ENCODE results near the gene TMEM108.

Gene TMEM108

DNA sequence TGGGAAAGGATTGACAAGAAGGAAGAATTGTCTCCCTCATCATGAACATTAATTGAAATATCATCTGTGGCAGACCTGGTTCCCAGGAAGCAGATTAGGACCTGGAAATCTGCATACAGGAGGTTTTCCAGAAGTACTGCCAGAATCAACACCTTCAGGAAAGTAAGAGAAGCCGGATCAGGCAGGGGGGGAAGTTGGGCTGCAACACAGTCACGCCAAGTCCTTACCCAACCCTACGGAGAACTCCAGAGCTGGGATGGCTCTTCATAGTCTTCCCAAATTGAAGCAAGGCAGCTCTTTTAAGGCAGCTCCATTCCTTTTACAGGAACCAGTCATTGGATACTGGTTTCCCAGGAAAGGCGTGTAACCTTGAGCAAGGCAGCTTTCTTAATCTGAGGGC lies 326.5 kb downstream of the TMEM108 start:
- DNase-seq, result no peak

DNA sequence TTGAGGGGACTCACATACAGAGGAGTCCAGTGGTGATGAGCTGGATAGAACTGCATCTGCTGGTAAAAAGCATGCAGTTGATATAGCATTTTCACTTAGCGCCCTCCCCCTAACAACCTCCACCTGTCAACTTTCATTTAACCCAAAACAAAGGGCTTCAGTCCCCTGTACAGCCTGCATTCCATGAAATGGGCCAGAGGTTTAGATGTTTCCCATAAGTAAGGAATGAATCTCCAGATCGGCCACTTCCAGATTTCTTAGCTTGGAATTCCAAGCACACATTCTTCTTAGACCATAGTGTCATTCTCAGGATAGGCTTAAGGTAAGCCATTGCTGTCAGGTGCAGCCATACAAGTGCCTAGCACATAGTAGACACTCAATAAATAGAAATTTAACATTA lies 328.7 kb downstream of the TMEM108 start:
- DNase-seq, result no peak

DNA sequence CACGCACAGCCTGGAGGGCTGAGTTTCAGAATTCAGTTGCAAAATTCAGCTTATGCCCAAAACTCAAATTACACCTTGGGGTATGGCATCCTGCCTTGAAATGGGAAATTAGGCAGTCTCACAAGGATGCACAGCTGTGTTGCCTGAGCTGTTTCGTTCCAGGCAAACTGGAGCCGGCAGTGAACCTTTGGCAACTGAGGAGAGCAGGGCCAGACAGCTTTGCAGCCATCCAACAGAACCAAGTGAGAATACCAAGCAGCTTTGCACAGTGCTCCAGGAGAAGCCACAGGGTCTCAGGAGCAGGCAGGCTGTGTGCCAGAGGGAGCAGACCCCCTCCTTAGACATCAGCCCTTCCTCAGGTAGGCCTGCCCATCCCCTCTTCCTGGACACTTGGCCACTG lies 329.2 kb downstream of the TMEM108 start:
- DNase-seq, result no peak

DNA sequence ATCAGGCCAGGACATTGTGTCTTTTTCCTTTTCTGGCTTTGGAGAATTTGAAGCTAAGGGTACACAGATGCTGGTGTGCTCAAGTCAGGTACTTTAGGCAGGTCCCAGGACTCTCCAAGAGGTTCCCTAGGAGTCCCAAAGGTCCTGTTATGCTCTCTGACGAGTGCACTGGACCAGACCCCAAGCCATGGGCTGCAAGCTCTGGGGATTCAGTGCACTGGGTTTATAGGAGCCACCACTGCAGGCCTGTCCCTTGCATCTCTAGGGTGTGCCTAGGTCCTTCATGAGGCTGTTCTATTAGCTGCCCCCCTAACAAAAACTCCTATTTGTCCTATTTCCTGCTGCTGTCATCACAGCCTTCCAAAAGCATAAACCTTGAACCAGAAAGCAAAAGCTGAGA lies 329.8 kb downstream of the TMEM108 start:
- DNase-seq, result no peak

- no peak for DNase-seq
Measured at GRCh38 chr3:133368371-133369067, 330.3 kb downstream of the TMEM108 start.

- DNase-seq, result no peak
Measured at GRCh38 chr3:133369068-133369440, 330.9 kb downstream of the TMEM108 start.

DNA sequence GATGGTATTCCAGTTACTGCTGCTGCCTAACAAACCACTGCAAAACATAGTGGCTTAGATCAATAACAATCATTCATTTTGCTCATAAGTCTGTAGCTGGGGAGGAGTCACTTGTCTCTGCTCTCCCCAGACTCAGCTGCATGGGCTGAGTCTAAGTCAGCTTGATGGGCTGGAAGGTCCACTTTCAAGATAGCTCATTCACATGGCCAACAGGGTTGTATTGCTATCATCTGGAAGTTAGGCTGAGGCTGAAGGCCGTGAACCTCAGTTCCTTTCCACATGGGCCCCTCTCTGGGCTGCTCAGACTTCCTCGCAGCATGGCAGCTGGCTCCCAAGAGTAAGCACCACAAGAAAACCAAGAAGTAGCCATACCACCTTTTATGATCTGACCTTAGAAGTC lies 333.0 kb downstream of the TMEM108 start:
- no peak for DNase-seq

- no peak for DNase-seq
Measured at GRCh38 chr3:133371676-133372075, 333.5 kb downstream of the TMEM108 start.

GRCh38 chr3:133374708-133375402 lies 336.7 kb downstream of the TMEM108 start:
- DNase-seq, result no peak

GRCh38 chr3:133375403-133375745 lies 337.2 kb downstream of the TMEM108 start:
- no peak for DNase-seq

DNA sequence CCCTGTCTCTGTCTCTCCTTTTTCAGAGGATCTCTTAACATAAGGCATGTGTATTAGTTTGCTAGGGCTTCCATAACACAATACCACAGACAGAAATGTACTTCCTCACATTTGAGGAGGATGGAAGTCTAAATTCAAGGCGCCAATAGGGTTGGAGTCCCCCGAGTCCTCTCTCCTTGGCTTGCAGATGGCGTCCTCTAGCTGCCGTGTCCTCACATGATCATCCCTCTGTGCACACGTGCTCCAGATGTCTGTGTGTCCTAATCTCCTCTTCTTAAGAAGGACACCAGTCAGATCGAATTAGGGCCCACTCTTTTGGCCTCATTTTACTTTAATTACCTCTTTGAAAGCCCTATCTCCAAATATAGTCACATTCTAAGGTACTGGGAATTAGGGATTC lies 338.6 kb downstream of the TMEM108 start:
- DNase-seq, result no peak

DNA sequence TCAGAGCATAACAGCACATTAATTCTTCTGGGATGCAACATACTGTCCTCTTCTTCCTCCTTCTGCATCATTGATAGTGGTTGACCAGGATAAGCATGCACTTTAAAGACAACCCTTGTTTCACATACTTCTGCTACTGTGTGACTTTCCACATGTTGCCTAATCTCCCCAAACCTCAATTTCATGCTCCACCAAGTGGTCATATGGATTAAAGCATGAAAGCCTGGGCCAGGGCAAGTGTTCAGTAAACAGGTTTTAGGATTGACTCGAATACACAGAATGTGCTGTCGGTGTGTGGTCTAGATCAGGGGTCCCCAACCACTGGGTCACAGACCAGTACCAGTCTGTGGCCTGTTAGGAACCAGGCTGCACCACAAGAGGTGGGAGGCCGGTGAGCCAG lies 339.2 kb downstream of the TMEM108 start:
- peak; percentile 38 for DNase-seq

DNA sequence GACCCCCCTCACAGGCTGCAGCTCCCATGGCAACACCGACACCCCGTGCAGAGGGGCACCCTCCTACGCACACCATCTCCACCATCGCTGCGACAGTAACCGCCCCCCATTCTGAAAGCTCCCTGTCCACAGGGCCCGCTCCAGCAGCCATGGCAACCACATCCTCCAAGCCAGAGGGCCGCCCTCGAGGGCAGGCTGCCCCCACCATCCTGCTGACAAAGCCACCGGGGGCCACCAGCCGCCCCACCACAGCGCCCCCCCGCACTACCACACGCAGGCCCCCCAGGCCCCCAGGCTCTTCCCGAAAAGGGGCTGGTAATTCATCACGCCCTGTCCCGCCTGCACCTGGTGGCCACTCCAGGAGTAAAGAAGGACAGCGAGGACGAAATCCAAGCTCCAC lies 341.7 kb downstream of the TMEM108 start:
- no peak for DNase-seq

GRCh38 chr3:133380481-133381225 lies 342.5 kb downstream of the TMEM108 start:
- DNase-seq, result no peak

- no peak for DNase-seq
Measured at GRCh38 chr3:133381346-133382109, 343.3 kb downstream of the TMEM108 start.

- DNase-seq, result no peak
Measured at GRCh38 chr3:133383175-133383574, 345.0 kb downstream of the TMEM108 start.

DNA sequence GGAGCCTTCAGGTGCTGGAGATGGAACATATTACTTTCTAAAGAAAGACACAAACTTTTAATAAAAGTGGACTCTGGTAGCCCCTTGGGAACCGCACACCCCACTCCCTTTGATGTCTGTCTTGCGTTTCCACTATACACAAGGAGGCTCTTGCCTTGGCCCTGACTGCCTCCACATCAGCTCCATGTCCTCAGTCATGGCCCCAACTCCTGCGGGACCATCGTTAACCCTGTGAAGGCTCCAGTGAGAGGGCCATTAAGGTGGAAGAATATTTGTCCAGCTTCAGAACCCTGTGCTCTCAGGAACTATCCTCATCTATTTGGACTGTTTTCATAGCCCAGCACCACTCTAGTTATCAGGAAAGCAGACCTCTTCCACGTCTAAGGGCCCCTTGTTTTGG lies 345.6 kb downstream of the TMEM108 start:
- DNase-seq, result no peak

DNA sequence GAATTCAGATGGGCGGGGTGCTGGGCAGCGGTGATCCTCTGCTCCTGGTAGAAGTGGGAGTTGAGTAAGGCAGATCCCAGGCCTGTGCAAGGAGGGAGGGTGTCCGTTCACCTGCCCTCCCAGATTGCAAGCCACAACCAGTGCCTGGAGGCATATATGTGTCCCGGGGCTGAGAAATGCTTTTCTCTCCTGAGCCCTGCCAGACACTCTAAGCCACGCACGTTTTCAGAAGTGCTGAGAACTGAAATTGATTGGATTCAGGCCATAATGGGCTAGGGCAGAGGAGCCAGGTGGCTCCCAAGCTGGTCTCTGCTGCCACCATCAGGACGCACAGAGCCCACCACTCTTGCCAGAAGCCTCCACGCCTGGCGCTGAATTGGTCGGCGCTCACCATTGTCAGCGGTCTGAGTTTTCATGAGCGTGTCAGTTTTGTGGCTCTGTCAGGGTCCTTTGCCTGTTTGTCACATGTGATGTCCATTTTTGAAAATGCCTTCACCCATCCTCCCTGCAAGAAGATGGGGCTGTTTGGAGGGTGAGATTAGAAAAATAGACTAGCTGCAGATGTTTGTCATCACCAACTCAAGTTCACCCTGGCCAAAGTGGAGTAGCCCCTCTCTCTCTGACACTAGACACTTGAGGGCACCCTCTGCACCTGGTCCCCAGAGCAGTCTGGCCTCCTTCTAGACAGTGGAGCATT lies 346.3 kb downstream of the TMEM108 start:
- DNase-seq, result peak; percentile 78

DNA sequence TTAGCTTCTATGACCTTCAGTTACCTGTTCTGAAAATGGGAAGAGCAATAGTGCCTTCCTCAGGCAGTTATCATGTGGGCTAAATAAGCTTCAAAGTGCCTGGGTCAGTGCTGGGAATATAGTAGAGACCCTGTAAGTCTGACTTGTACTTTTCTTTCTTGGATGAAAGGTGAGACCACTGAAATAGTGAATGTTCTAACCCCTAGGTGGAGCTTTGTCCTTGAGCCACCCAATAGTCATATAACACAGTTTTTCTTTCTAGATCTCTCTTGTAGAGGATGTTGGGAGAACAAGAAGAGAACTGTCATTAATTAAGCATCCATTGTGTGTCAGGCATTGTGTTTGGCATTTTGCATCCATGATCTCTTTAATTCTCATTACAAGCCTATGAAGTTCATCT lies 348.7 kb downstream of the TMEM108 start:
- no peak for DNase-seq

DNA sequence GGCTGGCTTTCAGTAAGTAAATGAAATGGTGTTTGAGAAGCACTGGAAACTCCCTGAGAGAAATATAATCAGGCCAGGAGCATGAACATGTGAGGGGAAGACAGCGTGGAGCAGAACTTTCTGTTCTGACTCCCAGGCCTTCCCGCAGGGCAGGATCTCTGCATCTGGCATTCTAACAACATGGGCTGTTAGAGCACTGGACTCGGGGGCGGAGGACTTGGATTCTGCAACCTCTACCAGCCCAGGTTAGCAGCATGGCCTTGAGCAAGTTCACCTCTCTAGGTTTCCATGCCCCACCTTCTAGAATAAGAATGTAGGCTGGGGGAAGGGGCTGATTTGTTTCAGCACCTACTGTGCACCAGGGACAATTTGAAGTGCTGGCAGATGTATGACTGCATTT lies 349.1 kb downstream of the TMEM108 start:
- no peak for DNase-seq

DNA sequence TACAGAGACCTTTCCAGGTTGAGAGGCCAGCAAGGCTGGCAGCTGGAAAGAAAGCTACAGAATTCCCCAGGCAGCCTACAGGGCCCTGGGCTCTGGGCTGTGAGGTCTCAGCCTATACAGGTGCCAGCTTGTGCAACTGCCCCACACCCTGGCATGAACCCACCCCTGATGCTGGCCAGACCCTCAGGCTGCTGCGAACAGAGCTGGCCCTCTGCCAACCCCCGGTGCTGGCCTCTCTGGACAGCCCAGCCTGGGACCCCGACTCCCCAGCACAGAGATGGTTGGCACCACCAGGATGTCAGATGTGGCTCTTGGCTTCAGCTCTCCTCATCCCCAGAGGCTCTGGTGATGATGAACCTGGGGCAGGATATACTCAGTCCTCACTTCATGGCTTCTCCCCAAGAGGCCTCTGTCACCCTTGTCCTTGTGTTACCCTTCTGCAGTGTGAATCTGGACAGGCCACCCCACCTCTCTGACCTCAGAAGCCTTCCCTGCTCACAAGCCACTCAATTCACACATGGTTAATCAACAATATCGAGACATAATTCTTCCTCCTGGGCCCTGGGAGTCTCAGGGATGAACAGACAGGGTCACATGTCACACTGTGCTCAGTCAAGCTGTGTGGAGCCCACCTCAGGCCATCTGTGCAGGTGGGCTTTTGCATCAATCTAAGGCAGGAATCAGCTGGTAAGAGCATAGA lies 350.7 kb downstream of the TMEM108 start:
- no peak for DNase-seq

- no peak for DNase-seq
Measured at GRCh38 chr3:133390715-133391114, 352.5 kb downstream of the TMEM108 start.

Measured in NCI-H1694 (cell line).